Neural cell (in vitro differentiated cells): Measurements from ENCODE around the gene RCC2.
"Not testable (repeated sequence)": the region's sequence is repeated elsewhere in the genome, so short reads cannot be mapped to it uniquely, and the experiment has no call there.

Experiments
- CTCF ChIP-seq: fragments of 450-650 bp; IDR thresholded peaks from 2 replicates; pipeline ENCODE4 v1.5.1; 2014; ENCODE audit warnings: antibody characterized with exemption, mild to moderate bottlenecking, moderate library complexity; ENCODE audit not compliant: poor library complexity, severe bottlenecking
- EZH2 ChIP-seq: fragments of 200-600, 300-800 bp; shearing (Covaris generic), sonication (generic); IDR thresholded peaks from 2 replicates; pipeline ENCODE4 v1.6.1; 2014; ENCODE audit warnings: antibody characterized with exemption, low read length, borderline replicate concordance, mild to moderate bottlenecking; ENCODE audit not compliant: insufficient read depth, poor library complexity, severe bottlenecking
- SMC3 ChIP-seq: fragments of 450-650 bp; conservative IDR thresholded peaks from 2 replicates; pipeline ENCODE4 v1.6.1; 2014; ENCODE audit warnings: antibody characterized with exemption, mild to moderate bottlenecking, moderate library complexity; ENCODE audit not compliant: poor library complexity

DNA sequence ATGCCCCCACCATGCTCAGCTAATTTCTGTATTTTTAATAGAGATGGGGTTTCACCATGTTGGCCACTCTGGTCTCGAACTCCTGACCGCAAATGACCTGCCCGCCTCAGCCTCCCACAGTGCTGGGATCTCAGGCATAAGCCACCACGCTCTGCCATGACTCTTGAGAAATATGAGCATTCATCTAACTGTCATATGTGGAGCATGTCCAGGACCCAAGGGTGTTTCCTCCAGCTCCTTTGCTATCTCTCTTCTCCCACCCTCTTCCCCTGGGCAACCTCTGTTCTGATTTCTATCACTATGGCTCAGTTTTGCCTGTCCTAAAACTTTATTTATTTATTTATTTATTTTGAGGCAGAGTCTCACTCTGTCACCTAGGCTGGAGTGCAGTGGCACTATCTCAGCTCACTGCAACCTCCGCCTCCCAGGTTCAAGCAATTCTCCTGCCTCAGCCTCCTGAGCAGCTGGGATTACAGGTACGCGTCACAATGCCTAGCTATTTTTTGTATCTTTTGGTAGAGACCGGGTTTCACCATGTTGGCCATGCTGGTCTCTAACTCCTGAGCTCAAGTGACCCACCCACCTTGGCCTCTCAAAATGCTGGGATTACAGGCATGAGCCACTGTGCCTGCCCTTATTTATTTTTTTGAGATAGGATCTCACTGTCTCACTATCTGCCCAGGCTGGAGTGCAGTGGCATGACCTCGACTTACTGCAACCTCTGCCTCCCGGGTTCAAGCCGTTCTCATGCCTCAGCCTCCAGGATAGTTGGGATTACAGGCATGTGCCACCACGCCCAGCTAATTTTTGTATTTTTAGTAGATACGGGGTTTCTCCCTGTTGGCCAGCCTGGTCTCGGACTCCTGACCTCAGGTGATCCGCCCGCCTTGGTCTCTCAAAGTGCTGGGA is 29.1 kb upstream of the RCC2 start:
- not testable (repeated sequence) for TF ChIP-seq CTCF, EZH2, SMC3
